HTR-8/SVneo (cell line): ENCODE measurements around the gene MYLK2.
A peak's percentile ranks its signal among the peaks of the same experiment; 100 is the strongest.

Source experiments
- DNase-seq: peaks from one replicate; pipeline ENCODE4 v3.0.0; 2011; ENCODE audit warnings: low spot score, mixed read lengths; ENCODE audit not compliant: insufficient read length
- FAIRE-seq: peaks from 2 replicates; lab custom pipeline; 2011; peaks lifted over from hg19 to GRCh38; lab: Jason Lieb, UNC

MYLK2 gene

GRCh38 chr20:31833130-31833930, 14.2 kb downstream of the MYLK2 start:
- DNase-seq = peak; percentile 73
- FAIRE-seq = no peak

DNA sequence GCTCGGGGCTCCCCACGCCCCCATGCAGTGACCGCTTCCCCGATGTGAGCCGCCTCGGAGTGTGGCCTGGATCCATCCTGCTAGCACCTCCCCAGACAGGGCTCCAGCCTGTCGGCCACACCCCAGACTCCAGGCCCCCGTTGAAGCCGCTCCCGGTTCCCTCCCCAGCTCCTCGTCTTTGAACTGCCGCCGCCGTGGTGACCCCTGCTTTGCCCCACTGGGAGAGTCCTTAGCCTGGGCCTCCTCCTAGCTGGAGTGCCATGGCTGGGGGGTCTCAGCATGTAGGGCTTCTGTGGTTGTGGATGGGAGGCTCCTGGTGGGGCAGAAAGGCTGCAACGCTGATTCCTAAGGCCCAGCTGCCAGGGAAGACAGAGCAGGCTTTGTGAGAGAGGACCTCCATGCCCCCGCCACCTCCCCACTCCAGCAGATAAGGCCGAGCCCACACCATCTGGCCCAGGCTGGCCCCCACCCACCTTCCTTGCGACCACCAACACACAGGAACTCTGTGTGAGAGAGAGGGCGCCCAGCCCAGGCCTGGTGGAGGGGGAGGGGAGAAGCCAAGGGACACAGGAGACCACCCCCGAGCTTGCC, 14.9 kb downstream of the MYLK2 start:
- FAIRE-seq (no peak), DNase-seq (no peak)

- FAIRE-seq = no peak
- DNase-seq = no peak
Measured at GRCh38 chr20:31835554-31835953, 16.4 kb downstream of the MYLK2 start.

- FAIRE-seq (peak; percentile 97), DNase-seq (peak; percentile 96)
Measured at GRCh38 chr20:31835977-31836852, 17.1 kb downstream of the MYLK2 start.

- FAIRE-seq (peak; percentile 9), DNase-seq (no peak)
Measured at GRCh38 chr20:31836853-31837608, 17.9 kb downstream of the MYLK2 start.

DNA sequence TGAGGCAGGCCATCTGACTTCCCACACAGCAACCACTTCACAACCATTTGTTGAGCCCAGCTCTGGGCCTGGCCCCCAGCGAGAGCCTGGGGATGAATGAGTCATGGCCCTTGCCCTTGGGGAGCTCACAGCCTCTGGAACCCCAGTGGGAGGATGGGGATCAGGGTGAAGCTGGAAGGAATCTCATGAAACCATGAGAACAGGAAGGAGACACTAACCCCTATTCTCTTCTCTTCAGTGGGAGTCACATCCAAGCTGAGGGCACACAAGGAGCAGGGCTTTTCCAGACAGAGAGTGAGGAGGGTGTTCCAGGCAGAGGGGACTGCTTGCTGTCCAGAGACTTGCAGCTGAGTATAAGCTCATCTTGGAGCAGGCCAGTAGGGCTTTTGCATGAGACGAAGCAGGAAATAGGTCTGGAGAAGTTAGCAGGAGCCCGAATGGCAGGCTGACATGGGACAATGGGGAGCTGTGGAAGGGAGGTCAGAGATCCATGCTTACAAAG, 18.8 kb downstream of the MYLK2 start:
- DNase-seq = no peak
- FAIRE-seq = peak; percentile 16

GRCh38 chr20:31838646-31839292, 19.6 kb downstream of the MYLK2 start:
- peak; percentile 59 for FAIRE-seq
- no peak for DNase-seq

DNA sequence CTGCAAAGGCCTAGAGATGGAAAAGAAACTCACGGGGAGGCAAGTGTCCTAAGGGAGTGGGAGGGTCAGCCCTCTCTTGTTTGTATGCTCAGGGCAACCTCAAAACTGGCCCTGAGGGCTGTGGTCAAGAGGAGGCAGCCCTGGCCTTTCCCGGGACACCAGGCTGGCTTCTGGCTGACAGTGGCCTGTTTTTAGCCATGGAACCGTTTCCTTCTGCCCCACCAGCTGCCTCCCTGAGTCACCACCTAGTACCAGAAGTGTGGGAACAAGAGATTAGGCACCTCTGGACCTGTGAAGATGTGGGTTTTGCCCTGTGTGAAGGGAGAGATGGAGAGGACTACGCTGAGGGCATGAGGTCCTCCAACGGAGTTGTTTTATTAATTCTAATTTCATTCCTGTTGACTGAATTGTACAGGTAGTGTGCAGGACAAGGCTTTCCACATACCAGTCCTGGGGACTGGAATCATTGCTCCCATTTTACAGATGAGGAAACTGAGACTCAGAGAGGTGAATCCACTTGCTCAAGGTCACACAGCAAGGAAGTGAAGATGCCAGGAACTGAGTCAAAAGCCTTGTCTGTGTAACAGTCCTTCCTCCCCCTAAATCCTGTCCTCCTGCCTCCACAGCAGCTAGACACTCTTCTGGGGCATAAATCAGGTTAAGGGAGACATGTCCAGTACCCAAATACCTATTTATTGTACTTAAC, 20.8 kb downstream of the MYLK2 start:
- FAIRE-seq (no peak), DNase-seq (no peak)

DNA sequence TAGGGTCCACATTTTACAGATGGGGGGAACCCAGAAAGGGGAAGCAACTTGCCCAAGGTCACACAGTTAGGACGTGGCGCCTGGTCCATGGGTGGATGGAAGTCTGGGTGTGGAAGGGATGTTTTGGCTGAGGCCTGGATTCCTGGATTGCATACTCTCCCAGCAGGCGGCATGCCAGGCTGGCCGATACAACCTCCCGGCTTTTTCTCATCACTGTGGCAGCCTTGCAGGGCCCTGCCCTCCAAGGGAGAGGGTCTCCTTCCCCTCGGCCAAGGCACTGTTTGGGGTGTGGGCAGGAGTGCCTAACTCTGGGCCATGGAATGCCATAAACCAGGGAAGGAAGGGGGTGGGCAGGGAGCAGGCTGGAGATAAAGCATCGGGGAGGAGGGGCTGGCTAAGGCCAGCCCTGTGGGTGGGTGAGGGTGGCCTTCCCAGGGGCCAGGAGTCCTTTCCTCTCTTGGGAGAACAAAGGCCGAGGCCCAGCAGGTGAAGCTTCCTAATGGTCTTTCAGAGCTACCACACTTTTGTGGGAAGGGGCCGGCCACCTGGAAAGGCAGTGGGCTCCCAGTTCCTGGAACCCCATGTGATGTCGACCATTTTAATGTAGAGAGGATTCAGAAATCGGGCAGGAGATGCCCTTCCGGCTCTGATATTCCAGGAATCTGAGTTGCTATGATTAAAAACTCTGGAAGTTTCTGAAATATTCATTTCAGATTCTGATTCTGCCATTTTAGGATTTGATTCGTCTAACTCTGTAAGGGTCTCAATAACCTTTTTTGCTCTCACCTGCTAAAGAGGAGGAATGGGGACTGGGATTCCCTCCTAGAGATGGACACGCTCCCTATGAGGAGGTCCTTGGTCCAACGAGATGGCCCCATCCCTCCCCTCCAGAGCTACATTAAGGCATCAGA, 22.0 kb downstream of the MYLK2 start:
- DNase-seq (no peak), FAIRE-seq (no peak)

GRCh38 chr20:31841928-31842327, 22.8 kb downstream of the MYLK2 start:
- DNase-seq = peak; percentile 82

DNA sequence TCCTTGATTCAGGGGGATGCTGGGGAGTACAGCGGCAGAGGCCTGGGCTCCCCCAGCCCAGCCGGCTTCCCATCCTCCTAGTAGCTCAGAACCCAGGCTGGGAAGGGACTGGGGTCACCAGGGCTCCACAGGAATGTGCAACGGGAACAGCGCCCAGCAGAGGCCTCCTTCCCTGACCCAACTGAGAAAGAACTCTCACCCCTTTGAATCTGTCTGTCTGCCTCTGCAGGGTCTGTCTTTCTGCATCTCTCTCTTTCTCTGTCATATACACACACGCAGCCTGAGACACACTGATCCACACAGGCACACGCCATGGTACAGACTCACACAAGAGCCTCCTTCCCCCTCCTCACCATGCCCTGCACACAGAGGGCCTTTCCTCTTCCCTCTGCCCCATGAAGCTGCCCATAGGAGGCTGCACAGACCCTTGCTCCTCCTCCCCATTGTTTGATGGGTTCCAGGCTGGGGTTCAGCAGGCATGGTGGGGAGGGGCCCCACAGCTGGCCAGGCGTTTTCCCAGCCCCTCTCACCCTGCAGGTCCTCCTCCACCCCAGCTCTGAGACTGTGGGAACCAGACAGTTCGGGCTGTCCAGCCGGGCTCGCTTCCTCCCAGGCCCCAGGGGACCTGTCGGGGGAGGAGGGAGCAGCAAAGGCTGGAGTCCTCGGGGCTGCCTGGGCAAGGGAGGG, 23.5 kb downstream of the MYLK2 start:
- FAIRE-seq = no peak
- DNase-seq = peak; percentile 50

More at GRCh38 chr20:31841928-31842327, 22.8 kb downstream of the MYLK2 start:
- FAIRE-seq = peak; percentile 66

- no peak for DNase-seq
- no peak for FAIRE-seq
Measured at GRCh38 chr20:31843288-31843687, 24.1 kb downstream of the MYLK2 start.

DNA sequence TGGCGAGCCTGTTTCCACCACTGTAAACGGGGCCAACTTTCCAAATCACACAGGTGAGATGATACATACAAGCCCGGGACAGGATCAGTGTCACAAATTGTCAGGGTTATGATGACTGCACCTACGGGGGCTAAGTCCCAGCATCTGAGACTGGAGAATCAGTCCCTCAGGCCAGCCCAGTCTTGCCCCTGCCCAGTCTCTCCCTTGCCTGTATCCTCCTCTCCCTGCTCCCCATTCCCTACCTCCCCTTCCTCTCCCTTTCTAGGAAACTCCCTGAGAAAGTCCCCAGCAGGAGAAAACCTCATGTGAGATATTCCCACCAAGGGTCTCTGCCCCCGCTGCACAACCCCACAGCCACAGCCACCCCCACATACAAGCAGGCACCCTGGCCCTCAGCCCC, 24.7 kb downstream of the MYLK2 start:
- FAIRE-seq (no peak), DNase-seq (no peak)

- no peak for FAIRE-seq
- DNase-seq = no peak
Measured at GRCh38 chr20:31844737-31845299, 25.7 kb downstream of the MYLK2 start.

DNA sequence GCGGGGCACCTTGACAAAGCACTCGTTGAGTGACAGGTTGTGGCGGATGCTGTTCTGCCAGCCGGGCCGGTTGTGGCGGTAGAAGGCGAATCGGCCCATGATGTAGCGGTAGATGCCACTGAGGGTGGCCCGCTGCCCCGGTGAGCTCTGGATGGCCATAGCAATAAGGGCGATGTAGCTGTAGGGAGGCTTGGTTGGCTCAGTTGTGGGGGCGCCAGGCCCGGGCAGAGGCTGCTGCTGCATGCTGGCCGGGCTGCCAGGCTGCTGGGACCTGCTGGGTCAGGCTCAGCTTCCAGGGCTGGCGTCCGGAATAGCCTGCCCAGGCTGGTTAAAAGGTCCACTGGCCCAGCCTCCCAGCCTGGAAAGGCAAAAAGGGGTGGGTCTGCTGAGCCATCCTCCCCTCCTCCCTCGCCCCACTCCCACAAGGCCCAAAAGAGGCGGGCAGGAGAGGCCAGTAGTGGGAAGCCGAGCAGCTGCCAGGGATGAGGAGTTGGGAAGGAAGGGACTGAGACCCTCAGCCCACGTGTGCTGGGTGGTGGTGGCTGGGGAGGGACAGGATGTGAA, 26.2 kb downstream of the MYLK2 start, which contains the start of gene FOXS1:
Gene FOXS1, minus strand, starts transcription at position 305 of the 564 bp plus-strand sequence. Its CDS starts 62 bp downstream, at position 243.
- FAIRE-seq (no peak), DNase-seq (no peak)

- no peak for FAIRE-seq
- no peak for DNase-seq
Measured at GRCh38 chr20:31846793-31847138, 27.6 kb downstream of the MYLK2 start.
